AG04449 (cell line): ENCODE measurements around the gene GALM.

Experiments used
- CTCF ChIA-PET: fragments of 350-600 bp; formaldehyde crosslinking; extraction: SDS; loops from one replicate; lab custom pipeline; 2021; ENCODE audit warnings: antibody characterized with exemption; lab: Yijun Ruan, JAX
- POLR2A ChIA-PET: fragments of 400-600, 350-600 bp; formaldehyde crosslinking; extraction: SDS; loops from one replicate; lab custom pipeline; 2020; ENCODE audit warnings: antibody characterized with exemption, inconsistent platforms; lab: Yijun Ruan, JAX
- DNase-seq: peaks from one replicate; pipeline ENCODE4 v3.0.0-alpha.2; 2010; ENCODE audit warnings: low read depth, low spot score
- H3K4me3 ChIP-seq: 2 replicates; pipeline ENCODE4 v1.5.1; 2011; ENCODE audit warnings: low read depth, mild to moderate bottlenecking, control low read depth, low read length
- TF ChIP-seq, protein P1 (sequence below): IDR thresholded peaks from one replicate; pipeline ENCODE4 v1.5.1; 2011; ENCODE audit warnings: mild to moderate bottlenecking, moderate library complexity, low read length, control low read depth, inconsistent platforms; ENCODE audit not compliant: insufficient read depth; ENCODE audit errors: missing control alignments

GALM gene

GRCh38 chr2:38742797-38743559 lies 77.1 kb downstream of the GALM start:
- H3K4me3 ChIP-seq: no peak overlapping the region
- TF ChIP-seq, protein P1, sequence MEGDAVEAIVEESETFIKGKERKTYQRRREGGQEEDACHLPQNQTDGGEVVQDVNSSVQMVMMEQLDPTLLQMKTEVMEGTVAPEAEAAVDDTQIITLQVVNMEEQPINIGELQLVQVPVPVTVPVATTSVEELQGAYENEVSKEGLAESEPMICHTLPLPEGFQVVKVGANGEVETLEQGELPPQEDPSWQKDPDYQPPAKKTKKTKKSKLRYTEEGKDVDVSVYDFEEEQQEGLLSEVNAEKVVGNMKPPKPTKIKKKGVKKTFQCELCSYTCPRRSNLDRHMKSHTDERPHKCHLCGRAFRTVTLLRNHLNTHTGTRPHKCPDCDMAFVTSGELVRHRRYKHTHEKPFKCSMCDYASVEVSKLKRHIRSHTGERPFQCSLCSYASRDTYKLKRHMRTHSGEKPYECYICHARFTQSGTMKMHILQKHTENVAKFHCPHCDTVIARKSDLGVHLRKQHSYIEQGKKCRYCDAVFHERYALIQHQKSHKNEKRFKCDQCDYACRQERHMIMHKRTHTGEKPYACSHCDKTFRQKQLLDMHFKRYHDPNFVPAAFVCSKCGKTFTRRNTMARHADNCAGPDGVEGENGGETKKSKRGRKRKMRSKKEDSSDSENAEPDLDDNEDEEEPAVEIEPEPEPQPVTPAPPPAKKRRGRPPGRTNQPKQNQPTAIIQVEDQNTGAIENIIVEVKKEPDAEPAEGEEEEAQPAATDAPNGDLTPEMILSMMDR: no peak
- DNase-seq: no peak
- ChIA-PET POLR2A (interaction anchor here (0.6 to 3.0 kb wide), 3 partner anchors 8 to 178 kb away, joined by 3 to 27 read pairs (median 3); partner anchors contain the start of gene SRSF7), CTCF (interaction anchor here (0.6 to 12.1 kb wide), 9 partner anchors 9 to 464 kb away, joined by 3 to 108 read pairs (median 5); partner anchors contain the start of gene HNRNPLL)

DNA sequence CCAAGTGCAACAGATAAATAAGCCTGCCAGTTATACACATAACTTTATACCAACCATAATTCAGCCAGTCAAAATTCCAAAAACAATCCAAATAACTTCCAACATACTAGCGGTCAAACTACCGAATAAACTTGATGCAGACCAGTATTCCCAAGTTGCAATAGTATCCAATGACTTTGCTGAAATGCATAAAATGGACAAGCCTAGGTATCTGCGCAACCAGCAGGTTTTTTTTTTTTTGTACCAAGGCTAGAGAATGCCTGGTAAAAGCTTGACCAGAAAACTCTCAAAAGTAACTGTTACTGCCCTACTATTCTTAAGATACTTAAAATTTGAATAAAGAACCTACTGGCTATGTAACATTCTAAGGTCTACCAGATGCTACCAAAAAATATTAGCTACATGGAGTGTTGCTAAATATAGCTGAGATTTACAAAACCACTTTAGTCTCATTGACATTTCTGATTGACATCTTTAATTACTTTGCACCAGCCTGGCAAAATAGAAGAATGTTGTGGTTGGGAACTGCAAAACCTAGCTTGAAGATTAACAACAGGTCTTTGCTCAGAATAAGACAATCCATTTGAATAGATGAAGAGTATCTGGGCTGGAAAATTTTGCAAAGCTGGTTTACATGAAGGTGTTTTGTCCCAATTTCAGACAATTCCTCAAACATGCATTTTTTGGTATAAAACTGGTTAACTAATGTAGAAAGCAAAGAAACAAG lies 77.9 kb downstream of the GALM start:
- CTCF ChIA-PET: interaction anchor here (0.8 to 12.1 kb wide), 9 partner anchors 9 to 427 kb away, joined by 3 to 108 read pairs (median 5); partner anchors contain the start of gene HNRNPLL
- TF ChIP-seq, protein P1: no peak
- POLR2A ChIA-PET: interaction anchor here (0.5 to 3.0 kb wide), 4 partner anchors 7 to 705 kb away, joined by 3 to 27 read pairs (median 4); partner anchors contain the start of gene SRSF7
- H3K4me3 ChIP-seq: no peak overlapping the region
- no peak for DNase-seq

DNA sequence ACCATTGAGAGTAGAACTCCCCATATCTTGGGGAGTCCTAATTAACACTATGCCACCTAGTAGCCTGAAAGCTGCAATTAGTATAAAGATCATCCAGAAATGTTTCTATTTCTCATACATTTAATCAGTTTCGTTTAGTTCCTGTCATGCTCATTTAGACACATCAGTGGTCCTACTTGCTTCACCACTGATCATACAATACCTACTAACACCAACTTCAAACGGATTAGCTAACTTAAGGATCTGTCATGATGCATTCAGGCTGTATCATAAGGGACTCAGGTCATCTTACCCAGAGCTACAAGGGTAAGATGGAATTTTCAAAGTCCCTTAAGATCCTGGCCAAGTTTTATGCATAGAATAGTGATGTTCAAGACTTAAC lies 78.5 kb downstream of the GALM start:
- H3K4me3 ChIP-seq: no peak overlapping the region
- POLR2A ChIA-PET: interaction anchor here (0.5 to 0.6 kb wide), 3 partner anchors 10 to 706 kb away, joined by 3 to 4 read pairs (median 3); no protein-coding TSS in a partner anchor
- CTCF ChIA-PET: interaction anchor here (0.6 to 12.1 kb wide), 8 partner anchors 8 to 427 kb away, joined by 3 to 108 read pairs (median 4); partner anchors contain the start of gene HNRNPLL

GRCh38 chr2:38745267-38745666 lies 79.4 kb downstream of the GALM start:
- POLR2A ChIA-PET: no interaction called here
- H3K4me3 ChIP-seq: no peak overlapping the region
- TF ChIP-seq, protein P1: no peak
- DNase-seq: no peak
- CTCF ChIA-PET: interaction anchor here (1.1 to 4.4 kb wide), 5 partner anchors 7 to 190 kb away, joined by 3 to 15 read pairs (median 9); no protein-coding TSS in a partner anchor

More for the DNA sequence above, 78.5 kb downstream of the GALM start:
- TF ChIP-seq, protein P1: no peak
- no peak for DNase-seq

DNA sequence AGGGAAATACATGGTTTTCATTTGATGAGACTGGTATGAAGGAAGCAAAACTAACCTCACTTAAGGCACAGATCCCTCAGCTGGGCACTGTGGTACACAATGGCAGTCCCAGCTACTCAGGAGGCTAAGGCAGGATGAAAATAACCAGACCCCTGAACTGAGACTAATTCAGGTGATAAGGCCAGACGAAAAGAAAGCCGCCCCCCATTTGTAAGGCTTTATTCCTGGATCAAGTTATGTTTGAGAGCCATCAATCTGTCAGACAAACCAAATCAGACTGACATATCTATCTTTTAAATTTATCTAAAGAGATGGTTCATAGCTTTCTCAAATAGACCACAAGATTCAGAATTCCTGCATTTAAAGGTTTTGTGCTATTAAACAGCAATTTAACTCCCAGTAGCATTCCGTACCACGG lies 81.1 kb downstream of the GALM start:
- CTCF ChIA-PET: interaction anchor here (0.9 to 4.4 kb wide), 8 partner anchors 21 to 431 kb away, joined by 3 to 15 read pairs (median 7); no protein-coding TSS in a partner anchor
- no peak for DNase-seq
- TF ChIP-seq, protein P1: no peak
- H3K4me3 ChIP-seq: no peak overlapping the region
- POLR2A ChIA-PET: no interaction called here
